Heart left ventricle (tissue), 16 donors: ENCODE results near the gene PHF2. TPM values are rescaled to one million over a fixed set of nuclear protein-coding genes. Genes with fewer than 3 reads are reported as not detected.

Experiments used
- ATAC-seq, 4 donors: fragments of 200-7000 bp; cut with Tn5 transposase; one replicate each; pipeline ENCODE4 v1.9.1; 2020 to 2022; ENCODE audit warnings: moderate library complexity in 4 of 4, mild to moderate bottlenecking in 3 of 4, moderate number of reproducible peaks in 1 of 4
- DNase-seq, 5 donors: peaks; one replicate each; pipeline ENCODE4 v3.0.0-alpha.2; 2020
- H3K27ac ChIP-seq, 12 donors: fragments of 200-600 bp; sonication (generic) in 4 of 12; one replicate each; pipeline versions ENCODE4 v1.5.0 to v1.8.0; 2016 to 2022; ENCODE audit warnings: mild to moderate bottlenecking in 2 of 12
- H3K27me3 ChIP-seq, 9 donors: fragments of 200-600 bp; sonication (generic) in 2 of 9; one replicate each; pipeline versions ENCODE4 v1.5.1 to v1.8.0; 2016 to 2022; ENCODE audit warnings: mild to moderate bottlenecking in 3 of 9
- H3K36me3 ChIP-seq, 9 donors: fragments of 200-600 bp; sonication (generic) in 2 of 9; one replicate each; pipeline versions ENCODE4 v1.5.0 to v1.8.0; 2018 to 2022; ENCODE audit warnings: mild to moderate bottlenecking in 2 of 9
- H3K4me1 ChIP-seq, 12 donors: fragments of 200-600 bp; sonication (generic) in 4 of 12; one replicate each; pipeline versions ENCODE4 v1.5.0 to v1.8.0; 2016 to 2022; ENCODE audit warnings: mild to moderate bottlenecking in 3 of 12
- H3K4me3 ChIP-seq, 12 donors: fragments of 200-600 bp; sonication (generic) in 4 of 12; one replicate each; pipeline versions ENCODE4 v1.5.0 to v1.8.0; 2017 to 2022; ENCODE audit warnings: mild to moderate bottlenecking in 9 of 12, moderate library complexity in 4 of 12
- H3K9me3 ChIP-seq, 12 donors: fragments of 200-600 bp; sonication (generic) in 4 of 12; one replicate each; pipeline versions ENCODE4 v1.5.0 to v1.8.0; 2016 to 2022; ENCODE audit warnings: mild to moderate bottlenecking in 1 of 12
- CTCF ChIP-seq, 12 donors: fragments of 200-600 bp; sonication (generic) in 4 of 12; IDR thresholded peaks; one replicate each; pipeline versions ENCODE4 v1.5.0 to v1.8.0; 2018 to 2022; ENCODE audit warnings: antibody characterized with exemption in 12 of 12, mild to moderate bottlenecking in 5 of 12
- POLR2A ChIP-seq, 2 donors: fragments of 450-650 bp; IDR thresholded peaks; one replicate each; pipeline ENCODE4 v1.6.1; 2017; ENCODE audit warnings: antibody characterized with exemption in 2 of 2, mild to moderate bottlenecking in 2 of 2, moderate library complexity in 2 of 2
- WGBS, 4 donors: extraction: QIAGEN DNeasy Blood & Tissue Kit in 2 of 4; methylation state at CpG; one replicate each; pipeline versions ENCODE4 v1.1.5 to v1.1.7; 2013 to 2018; 5-methylcytosine and 5-hydroxymethylcytosine counted together
- intact Hi-C, 10 donors: fragments of 100-400 bp; cut with DNase I; formaldehyde crosslinking; loops; one replicate each; pipeline versions ENCODE4 v1.11.1 to v1.14.2; 2022
- polyA plus RNA-seq, 2 donors: library from polyadenylated mRNA; stranded (reverse); fragments of 200-250 nt; gene quantifications; one replicate each; pipeline ENCODE4 v1.2.3, GENCODE V29; 2013
- total RNA-seq, 9 donors: library from RNA; depleted of rRNA in 2 of 9; stranded (reverse); fragments of >200 nt in 2 of 9; fragmentation: NEBNext Ultra II Directional in 3 of 9; extraction: Animal tissue kit (Norgen Biotek cat#: 25700) in 3 of 9; gene quantifications; one replicate each; pipeline versions ENCODE4 v1.1.0 to v1.2.4, GENCODE V29; 2016 to 2023
- donor health status: ischemic (EF 13 %, LVEDD 7.1; RV severe dilation, severe dysfunction).
- donor health status: healthy with polysubstance abuse.
- donor health status: DM: no; HTN: yes; CAD: no.
- donor health status: DM: no; HTN: no; CAD: no.
- donor health status: ischemic (EF 25% LVEDD 6.9; RV normal size, moderate dysfunction).
- donor health status: ischemic (EF 25% LVEDD 5.7; RV mildly dilated, moderate dysfunction).
- donor health status: healthy.
- donor health status: DM: yes; HTN: yes; CAD: no.
- donor health status: ischemic (EF 35%, LVEDD 5.7; RV mildly dilated, moderate dysfunction).
- donor health status: nonischemic (EF 11% LVEDD 7.7; RV severe dilation, severe dysfunction).
- donor health status: DM: yes; HTN: yes; CAD: no.
- donor health status: PGD.
- donor health status: ischemic (EF 29% LVEDD 5.4; RV normal size, mild dysfunction).
- donor health status: nonischemic (EF 23%, LVEDD 6.1; RV moderate dilation, normal function).

PHF2 gene
- total and polyA plus RNA-seq, 11 donors = 18.8 to 37.2 (median 22.1) TPM

GRCh38 chr9:93575796-93576257, 557 bp upstream of the PHF2 start:
- WGBS, 4 donors = 0 to 1% (median 0%) methylated on average over 26 of the region's 26 CpGs
- intact Hi-C loops = loop anchor here in 2 of 10 donors (1.0 to 10.0 kb wide), 2 partner anchors 9 to 131 kb away; no protein-coding TSS in a partner anchor
- H3K9me3 ChIP-seq = peaks cover 0 to 7% (median 0%) of the 10 kb centered on the region in 12 donors

DNA sequence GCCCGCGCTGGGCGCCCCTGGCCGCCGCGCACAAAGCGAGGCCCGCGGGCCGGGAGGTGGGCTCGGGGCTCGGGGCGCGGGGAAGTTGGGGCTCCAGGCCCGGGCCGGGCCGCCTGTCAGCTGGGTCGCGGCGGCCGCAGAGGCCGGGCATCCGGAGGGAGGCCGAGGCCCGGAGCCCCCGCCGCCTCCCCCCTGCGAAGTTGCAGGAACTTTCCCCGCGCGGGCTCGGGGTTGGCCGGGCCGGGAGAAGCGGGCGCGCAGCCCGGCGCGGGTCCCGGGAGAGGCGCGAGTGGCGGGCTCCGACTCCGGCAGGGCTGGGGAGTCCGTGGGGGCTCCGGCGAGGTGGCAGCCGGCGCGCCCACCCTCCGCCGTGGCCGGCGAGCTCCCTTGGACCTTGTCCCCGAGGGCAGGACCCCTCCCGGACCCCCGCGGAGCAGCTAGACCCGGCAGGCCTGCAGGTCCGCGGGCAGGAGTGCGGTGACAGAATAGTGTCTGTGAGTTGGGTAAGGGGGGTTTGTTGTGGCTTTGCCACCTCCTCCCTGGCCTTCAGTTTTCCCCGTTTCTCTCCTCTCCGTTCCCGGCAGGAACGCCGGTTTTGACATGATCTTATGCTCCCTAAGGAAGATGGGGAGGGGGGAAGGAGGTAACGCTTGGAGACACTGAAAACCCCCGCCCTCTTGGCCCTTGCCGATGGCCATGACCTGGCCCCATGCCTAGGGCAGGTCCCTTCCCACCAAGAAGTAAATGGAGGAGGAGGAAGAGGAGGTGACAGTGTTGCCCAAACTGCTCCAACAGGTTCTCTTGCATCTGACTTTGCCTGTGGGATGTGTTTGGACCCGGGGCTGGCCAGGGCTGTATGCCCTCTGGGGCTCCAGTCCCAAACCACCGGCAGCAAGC, 942 bp downstream of the PHF2 start:
- H3K9me3 ChIP-seq = no peaks in the 10 kb centered on the region
- H3K4me3 ChIP-seq = peak overlapping the region; percentile 65 to 96 (median 85)
- no peaks in the 10 kb centered on the region for H3K36me3 ChIP-seq
- no peaks in the 10 kb centered on the region for H3K27me3 ChIP-seq
- DNase-seq (peak in 3 of 5 donors; percentile 54 to 65 (median 58)), ATAC-seq (peak in 3 of 4 donors; percentile 4 to 14 (median 6))
- intact Hi-C loops = loop anchor here in 1 of 10 donors (10.0 kb wide), 1 partner anchor 133 kb away; no protein-coding TSS in a partner anchor
- WGBS, 4 donors = 1% methylated on average over 8 to 74 of the region's 74 CpGs
- H3K4me1 ChIP-seq = peaks cover 0 to 72% (median 58%) of the 10 kb centered on the region in 12 donors
- H3K27ac ChIP-seq = peak overlapping the region; percentile 85 to 97 (median 90)
- TF ChIP-seq POLR2A (IDR thresholded peaks at IDR 0.05) = no peak
- TF ChIP-seq CTCF (IDR thresholded peaks at IDR 0.05) = no peak

More at GRCh38 chr9:93575796-93576257, 557 bp upstream of the PHF2 start:
- DNase-seq = peak; percentile 59 to 86 (median 63)
- TF ChIP-seq POLR2A (IDR thresholded peaks at IDR 0.05) (no peak), CTCF (IDR thresholded peaks at IDR 0.05) (no peak)
- peak overlapping the region; percentile 64 to 97 (median 94) for H3K27ac ChIP-seq
- no peaks in the 10 kb centered on the region for H3K36me3 ChIP-seq
- H3K4me3 ChIP-seq = peak overlapping the region; percentile 44 to 96 (median 86)
- H3K4me1 ChIP-seq = peaks cover 0 to 59% (median 44%) of the 10 kb centered on the region in 12 donors
- H3K27me3 ChIP-seq = no peaks in the 10 kb centered on the region
- ATAC-seq = peak in 2 of 4 donors; percentile 22 to 59

- intact Hi-C loops = loop anchor here in 1 of 10 donors (10.0 kb wide), 1 partner anchor 133 kb away; no protein-coding TSS in a partner anchor
- H3K9me3 ChIP-seq = no peaks in the 10 kb centered on the region
- H3K27me3 ChIP-seq = no peaks in the 10 kb centered on the region
- ATAC-seq (peak in 3 of 4 donors; percentile 23 to 28 (median 28)), DNase-seq (no peak)
- peak overlapping the region; percentile 65 to 96 (median 85) for H3K4me3 ChIP-seq
- H3K4me1 ChIP-seq = peaks cover 0 to 72% (median 62%) of the 10 kb centered on the region in 12 donors
- 48 to 83% (median 61%) methylated on average over 7 to 13 of the region's 13 CpGs for WGBS, 4 donors
- H3K36me3 ChIP-seq = no peaks in the 10 kb centered on the region
- no peak for TF ChIP-seq POLR2A (IDR thresholded peaks at IDR 0.05)
- no peak for TF ChIP-seq CTCF (IDR thresholded peaks at IDR 0.05)
- H3K27ac ChIP-seq = peak overlapping the region; percentile 85 to 97 (median 90)
Observed at GRCh38 chr9:93577975-93578682, 1.7 kb downstream of the PHF2 start.
